HG03342 (cell line): ENCODE data around the gene TRIM14.
"Not testable (repeated sequence)": the region's sequence is repeated elsewhere in the genome, so short reads cannot be mapped to it uniquely, and the experiment has no call there.

ENCODE experiments used
- ATAC-seq: cut with Tn5 transposase; IDR thresholded peaks from one replicate; pipeline ENCODE4 v1.9.1; 2021; ENCODE audit warnings: mild to moderate bottlenecking, moderate library complexity; ENCODE audit not compliant: unreplicated experiment

Gene TRIM14

GRCh38 chr9:98142182-98142907 lies 23.3 kb upstream of the TRIM14 start:
- ATAC-seq, result no peak

DNA sequence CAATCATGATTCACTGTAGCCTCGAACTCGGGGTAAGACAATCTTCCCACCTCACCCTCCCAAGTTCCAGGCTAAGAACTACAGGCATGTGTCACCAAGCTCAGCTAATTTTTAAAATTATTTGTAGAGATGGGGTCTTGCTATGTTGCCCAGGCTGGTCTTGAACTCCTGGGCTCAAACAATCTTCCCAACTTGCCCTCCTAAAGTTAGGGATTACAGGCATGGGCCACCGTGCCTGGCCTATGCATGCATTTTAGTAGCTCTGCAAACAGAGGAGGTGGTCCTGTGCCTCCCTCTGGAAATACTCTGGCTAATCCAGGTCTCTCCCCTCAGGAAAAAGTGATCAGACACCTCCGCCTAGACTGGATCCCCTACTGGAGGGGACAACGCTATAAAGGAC lies 21.5 kb upstream of the TRIM14 start:
- ATAC-seq, result no peak

DNA sequence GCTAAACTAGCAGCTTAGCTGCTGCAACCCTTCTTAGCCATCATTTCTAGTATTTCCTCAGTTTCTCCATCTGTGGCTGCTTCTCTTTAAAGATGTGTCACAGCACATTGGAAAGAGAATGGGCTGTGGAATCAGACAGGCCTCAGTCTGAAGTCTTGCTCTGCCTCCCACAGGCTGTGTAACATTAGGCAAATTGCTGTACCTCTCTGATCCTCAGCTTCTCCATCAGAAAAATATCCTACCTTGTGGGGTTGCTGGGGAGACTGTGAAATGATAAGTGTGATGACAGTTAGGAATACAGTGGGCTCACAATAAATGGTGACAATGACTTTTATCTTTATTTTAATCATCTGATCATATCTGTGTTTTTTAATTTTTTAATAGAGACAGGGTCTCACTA lies 17.5 kb upstream of the TRIM14 start:
- ATAC-seq, result no peak

DNA sequence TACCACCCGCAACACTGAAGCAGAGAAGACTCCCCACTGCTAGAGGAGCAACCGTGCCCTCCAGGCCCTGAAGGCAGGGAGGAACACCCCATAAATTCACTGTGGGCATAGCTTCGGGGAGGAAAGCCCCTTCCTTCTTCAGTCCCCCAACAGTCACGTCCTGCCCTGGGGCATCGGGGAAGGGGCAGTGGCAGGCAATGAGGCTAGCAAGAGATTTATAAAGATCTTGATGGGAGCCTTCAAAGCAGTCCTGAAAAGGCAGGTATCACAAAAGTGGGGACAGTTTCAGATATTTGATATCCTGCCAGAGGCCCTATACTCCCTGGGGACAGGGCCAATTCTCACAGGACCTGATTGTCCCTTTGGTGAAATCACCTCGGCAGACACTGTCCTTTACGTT lies 16.9 kb upstream of the TRIM14 start:
- ATAC-seq, result no peak

- ATAC-seq, result no peak
Observed at GRCh38 chr9:98135558-98135934, 16.5 kb upstream of the TRIM14 start.

DNA sequence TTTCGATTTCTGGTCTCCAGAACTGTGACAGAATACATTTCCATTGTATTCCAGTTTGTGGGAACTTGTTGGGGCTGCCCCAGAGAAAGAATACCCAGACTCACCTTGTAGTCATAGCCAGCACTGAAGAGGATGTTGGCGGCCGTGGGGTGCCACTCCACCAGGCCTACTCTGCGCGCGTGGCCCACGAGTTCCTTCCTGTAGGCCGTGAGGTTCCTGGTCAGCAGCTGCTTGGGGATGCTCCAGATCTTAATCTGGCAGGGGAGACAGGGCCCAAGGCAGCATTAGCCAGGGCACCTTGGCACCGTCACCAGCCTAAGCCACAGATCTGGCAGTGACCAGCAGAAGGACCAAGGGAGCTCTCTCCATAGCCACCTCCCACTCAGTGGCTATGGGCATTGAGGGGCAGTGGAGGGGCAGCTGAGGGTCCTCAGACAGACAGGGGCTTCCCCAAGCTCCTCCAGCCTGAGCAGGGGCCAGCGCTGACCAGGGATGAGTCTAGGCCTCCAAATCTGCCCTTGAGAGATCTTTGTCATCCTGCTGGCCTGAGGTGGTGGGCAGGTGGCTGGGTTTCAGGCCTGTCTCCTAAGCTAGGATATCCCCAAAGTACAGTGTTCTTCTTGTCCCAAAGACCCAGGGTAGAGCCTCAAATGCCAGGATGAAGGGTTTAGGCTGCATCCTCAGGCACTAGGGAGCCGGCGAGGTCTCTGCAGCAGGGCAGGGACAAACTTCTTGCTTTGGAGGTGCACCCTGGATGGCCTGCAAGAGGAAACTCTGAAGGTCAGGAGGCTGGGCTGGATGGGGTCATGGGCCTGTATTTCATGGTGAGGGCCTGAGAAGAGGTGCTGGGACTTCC lies 15.9 kb upstream of the TRIM14 start:
- ATAC-seq, result no peak

DNA sequence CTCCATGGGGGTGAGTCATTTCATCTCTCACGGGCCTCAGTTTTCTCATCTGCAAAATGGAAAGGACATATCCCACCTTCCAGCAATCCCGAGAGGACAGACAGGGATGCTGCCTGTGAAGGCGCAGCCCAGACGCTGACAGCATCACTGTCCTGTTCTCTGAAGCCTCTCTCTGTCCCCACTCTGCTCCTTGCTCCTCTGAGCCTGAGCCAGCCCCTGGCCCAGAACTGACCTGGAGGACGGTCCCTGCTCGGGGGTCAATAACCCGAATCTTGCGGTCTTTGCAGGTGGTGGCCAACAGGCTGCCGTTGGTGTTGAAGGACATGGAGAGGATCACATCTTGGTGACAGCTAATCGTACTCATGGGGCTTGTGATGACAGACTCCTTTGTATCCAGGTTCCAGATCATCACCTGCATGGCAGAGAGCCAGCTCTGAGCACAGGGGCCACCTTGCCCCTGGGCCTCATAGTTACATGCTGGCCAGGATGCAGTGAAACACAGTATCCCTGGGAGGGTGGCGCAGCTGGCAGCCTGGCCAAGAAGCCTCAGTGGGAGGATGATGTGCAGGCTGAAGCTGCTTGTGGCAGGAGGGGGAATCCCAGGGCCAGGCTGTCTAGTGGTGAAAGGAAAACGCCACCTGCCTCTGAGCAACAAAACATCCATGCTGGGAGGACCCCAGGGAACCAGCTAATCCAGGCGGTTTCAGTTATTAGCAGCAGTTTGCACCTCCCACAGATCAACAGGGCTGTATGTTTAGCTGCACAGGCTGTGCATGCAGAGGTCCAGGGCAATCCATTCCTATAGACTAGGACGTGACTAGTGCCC lies 14.0 kb upstream of the TRIM14 start:
- no peak for ATAC-seq

- ATAC-seq, result no peak
Observed at GRCh38 chr9:98132158-98132557, 13.1 kb upstream of the TRIM14 start.

DNA sequence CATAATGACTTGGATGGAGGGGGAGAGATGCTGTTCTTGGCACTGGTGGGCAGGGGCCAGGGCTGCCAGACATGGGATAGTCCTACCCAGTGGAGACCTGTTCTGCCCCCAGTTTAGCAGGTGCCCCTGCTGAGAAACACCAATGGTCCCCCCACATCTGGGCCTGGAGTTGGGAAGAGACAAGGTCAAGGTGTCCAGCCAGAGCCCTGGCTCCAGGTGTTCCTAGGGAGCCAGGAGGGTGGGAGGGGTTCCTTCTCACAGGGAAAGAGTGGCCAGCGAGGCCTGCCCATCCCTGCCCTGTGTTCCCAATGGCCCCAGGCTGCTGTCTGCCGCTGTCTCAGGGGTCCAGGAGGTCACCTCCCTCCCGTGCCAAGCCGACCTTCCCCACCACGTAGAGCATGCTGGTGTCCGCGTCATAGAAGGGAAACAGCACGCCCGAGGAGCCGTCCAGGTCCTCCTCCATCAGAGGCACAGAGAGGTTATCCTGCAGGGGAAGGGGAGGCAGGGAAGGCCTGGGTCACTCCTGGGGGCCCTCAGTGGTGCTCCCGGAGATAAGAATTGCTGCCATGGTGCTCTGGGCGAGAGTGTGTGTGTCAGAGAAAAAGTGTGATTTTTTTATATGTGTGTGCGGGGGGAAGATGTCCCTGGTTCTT lies 11.7 kb upstream of the TRIM14 start:
- no peak for ATAC-seq

- ATAC-seq, result not testable (repeated sequence)
Observed at GRCh38 chr9:98130060-98130459, 11.0 kb upstream of the TRIM14 start.

DNA sequence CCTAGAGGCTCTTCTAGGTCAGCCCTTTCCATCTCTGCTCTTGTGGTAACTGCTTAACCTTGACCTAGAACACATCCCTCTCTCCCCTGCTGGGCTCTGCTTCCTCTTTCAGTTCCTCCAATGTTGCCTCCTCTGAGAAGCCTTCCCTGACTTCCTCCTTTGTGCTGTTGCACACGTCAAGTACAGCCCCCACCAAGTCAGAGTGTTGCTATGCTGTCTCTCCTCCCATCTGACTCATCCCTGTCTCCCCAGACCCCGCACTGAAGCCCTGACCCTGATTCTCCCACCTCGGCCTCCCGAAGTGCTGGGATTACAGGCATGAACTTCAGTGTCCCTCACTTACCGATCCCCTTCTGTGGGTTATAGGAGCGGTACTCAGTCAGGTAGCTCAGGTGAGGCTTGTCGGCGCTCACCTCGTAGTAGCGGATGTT lies 10.4 kb upstream of the TRIM14 start:
- peak; percentile 86 for ATAC-seq

- ATAC-seq, result no peak
Observed at GRCh38 chr9:98128316-98128715, 9.3 kb upstream of the TRIM14 start.

- ATAC-seq, result no peak
Observed at GRCh38 chr9:98127226-98127625, 8.2 kb upstream of the TRIM14 start.

- no peak for ATAC-seq
Observed at GRCh38 chr9:98124637-98125426, 5.8 kb upstream of the TRIM14 start.

DNA sequence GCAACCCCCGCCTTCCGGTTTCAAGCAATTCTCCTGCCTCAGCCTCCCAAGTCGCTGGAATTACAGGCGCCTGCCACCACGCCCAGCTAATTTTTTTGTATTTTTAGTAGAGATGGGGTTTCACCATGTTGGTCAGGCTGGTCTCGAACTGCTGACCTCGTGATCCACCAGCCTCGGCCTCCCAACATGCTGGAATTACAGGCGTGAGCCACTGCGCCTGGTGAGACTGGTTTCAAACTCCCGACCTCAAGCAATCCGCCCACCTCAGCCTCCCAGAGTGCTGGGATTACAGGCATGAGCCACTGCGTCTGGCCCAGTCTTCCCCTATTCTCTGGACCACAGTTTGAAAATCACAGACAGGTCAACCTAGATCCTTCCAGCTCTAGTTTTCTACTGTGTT lies 5.1 kb upstream of the TRIM14 start:
- not testable (repeated sequence) for ATAC-seq

- ATAC-seq, result no peak
Observed at GRCh38 chr9:98121058-98121457, 2.0 kb upstream of the TRIM14 start.

DNA sequence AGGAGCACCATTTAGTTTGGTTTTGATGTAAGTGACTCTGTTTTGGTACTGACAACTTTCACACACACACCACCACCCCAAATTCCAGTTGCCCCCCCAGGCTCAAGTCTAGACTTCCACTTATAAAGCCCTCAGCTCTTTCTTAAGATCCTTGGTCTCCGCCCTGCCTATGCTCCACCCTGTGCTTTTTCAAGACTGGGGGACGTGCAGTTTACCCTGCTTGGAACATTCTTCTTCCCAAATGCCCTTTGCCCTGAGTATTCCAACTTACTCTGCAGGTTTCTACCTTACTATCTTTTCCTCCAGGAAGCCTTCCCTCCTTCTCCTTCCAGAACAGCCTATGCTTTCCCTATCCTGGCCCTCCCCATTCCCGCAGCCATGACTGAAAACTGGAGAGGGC lies 1.5 kb upstream of the TRIM14 start:
- ATAC-seq, result no peak

GRCh38 chr9:98117984-98118639 lies 910 bp downstream of the TRIM14 start:
- peak; percentile 41 for ATAC-seq

DNA sequence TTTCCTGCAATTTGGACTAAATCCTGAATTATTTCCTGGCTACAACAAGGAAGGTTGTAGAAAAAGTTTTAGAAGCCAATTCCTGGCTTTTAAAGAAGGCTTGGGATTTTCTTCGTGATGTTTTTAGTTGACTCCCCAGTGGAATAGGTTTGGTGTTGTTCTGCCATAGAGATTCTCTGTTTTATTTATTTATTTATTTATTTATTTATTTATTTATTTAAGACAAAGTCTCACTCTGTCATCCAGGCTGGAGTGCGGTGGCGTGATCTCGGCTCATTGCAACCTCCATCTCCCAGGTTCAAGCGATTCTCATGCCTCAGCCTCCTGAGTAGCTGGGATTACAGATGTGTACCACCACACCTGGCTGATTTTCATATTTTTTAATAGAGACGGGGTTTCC lies 1.9 kb downstream of the TRIM14 start:
- not testable (repeated sequence) for ATAC-seq

DNA sequence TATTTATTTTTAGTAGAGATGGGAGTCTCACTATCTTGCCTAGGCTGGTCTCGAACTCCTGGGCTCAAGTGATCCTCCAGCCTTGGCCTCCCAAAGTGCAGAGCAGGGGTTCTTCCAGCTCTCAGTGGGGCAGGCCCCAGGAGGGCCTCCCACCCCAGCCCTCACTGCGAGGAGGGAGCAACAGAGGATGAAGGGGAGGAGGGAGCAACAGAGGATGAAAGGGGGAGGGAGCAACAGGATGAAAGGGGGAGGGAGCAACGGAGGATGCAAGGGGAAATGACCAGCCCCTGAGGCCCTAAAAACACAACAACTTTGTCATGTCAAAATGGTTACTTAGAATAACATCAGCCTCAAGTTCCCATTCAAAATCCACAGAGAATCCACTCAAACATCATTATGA lies 10.0 kb downstream of the TRIM14 start:
- ATAC-seq, result no peak
